ENCODE results near the gene C12orf76. TPM values are rescaled to one million over a fixed set of nuclear protein-coding genes. Genes with fewer than 3 reads are reported as not detected.

The C12orf76 gene
- total RNA-seq, 1 experiment from 2014 or later: 18.3 TPM

GRCh38 chr12:109995686-109996482 is 52.4 kb downstream of the C12orf76 start, which contains the start of gene GIT2 (continued):
- TF ChIP-seq EMX1 (CRISPR knock-in tag; IDR thresholded peaks at IDR 0.05) (no peak), MAX (CRISPR knock-in tag; IDR thresholded peaks at IDR 0.05) (peak; percentile 58; the same call in 1 of the 2 replicates), CBFB (CRISPR knock-in tag; IDR thresholded peaks at IDR 0.05; ENCODE audit: low read depth) (no peak), ELF4 (CRISPR knock-in tag; IDR thresholded peaks at IDR 0.05; ENCODE audit: low read depth) (no peak), HMGA2 (CRISPR knock-in tag; IDR thresholded peaks at IDR 0.05) (no peak), E2F1 (CRISPR knock-in tag; IDR thresholded peaks at IDR 0.05) (no peak), ATF6 (CRISPR knock-in tag; IDR thresholded peaks at IDR 0.05) (no peak), CTCF (IDR thresholded peaks at IDR 0.05) (no peak), ZNF423 (CRISPR knock-in tag; IDR thresholded peaks at IDR 0.05) (no peak), NR2C2 (CRISPR knock-in tag; IDR thresholded peaks at IDR 0.05) (no peak), ARID4B (CRISPR knock-in tag; IDR thresholded peaks at IDR 0.05; ENCODE audit: borderline replicate concordance) (no peak), ZNF281 (CRISPR knock-in tag; IDR thresholded peaks at IDR 0.05) (no peak), STAT6 (CRISPR knock-in tag; conservative IDR thresholded peaks at IDR 0.05; ENCODE audit: low read depth) (no peak), TP53 (CRISPR knock-in tag; IDR thresholded peaks at IDR 0.05) (no peak), ZNF416 (CRISPR knock-in tag; IDR thresholded peaks at IDR 0.05) (no peak), FOXP4 (CRISPR knock-in tag; IDR thresholded peaks at IDR 0.05) (no peak), PRRX2 (CRISPR knock-in tag; IDR thresholded peaks at IDR 0.05) (no peak), ZNF317 (CRISPR knock-in tag; IDR thresholded peaks at IDR 0.05; ENCODE audit: borderline replicate concordance, low read depth) (no peak), FOXP1 (CRISPR knock-in tag; IDR thresholded peaks at IDR 0.05; ENCODE audit: borderline replicate concordance) (no peak), NR3C1 (CRISPR knock-in tag; conservative IDR thresholded peaks at IDR 0.05; ENCODE audit: low read depth) (no peak)

Measured in WTC11 (cell line).